Measurements from ENCODE around the gene HMCN2. TPM values are rescaled to one million over a fixed set of nuclear protein-coding genes. Genes with fewer than 3 reads are reported as not detected.

Gene HMCN2
- total RNA-seq, 4 donors from 2014 or later: 9.6 to 21.1 (median 15.5) TPM

DNA sequence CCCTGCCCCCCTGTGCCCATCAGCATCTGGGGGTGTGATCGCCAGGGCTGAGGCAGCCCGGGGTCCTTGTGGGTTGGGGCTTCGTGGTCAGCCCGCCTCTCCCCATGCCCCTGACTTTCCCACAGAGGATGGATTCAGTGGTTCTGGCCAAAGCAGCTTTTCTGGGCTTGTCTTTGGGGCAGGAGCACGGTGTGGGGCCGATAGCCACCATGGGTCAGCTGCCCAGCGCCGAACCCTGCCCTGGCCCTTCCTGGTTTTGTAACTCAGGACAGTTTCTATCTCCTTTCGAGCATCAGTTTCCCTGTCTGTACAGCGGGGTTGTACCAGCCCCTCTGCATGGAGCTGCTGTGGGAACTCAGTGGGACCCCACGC, 77.1 kb downstream of the HMCN2 start:
- Histone ChIP-seq H3K27ac (peak overlapping the region in 1 of 4 donors; percentile 49), H3K27me3 (no peaks in the 10 kb centered on the region), H3K4me3 (no peak overlapping the region), H3K36me3 (peaks cover 0 to 11% of the 10 kb centered on the region in 2 donors), H3K9me3 (no peaks in the 10 kb centered on the region), H3K4me1 (peaks cover 0 to 24% (median 5%) of the 10 kb centered on the region in 3 donors)
- WGBS, 2 donors (ENCODE audit: low coverage in 1 of 2): 90% methylated on average over 2 of the region's 11 CpGs; no CpG with 5 or more reads in 1 of the 2 donors
- TF ChIP-seq POLR2AphosphoS5 (IDR thresholded peaks at IDR 0.05) (no peak), POLR2A (IDR thresholded peaks at IDR 0.05) (no peak), EP300 (IDR thresholded peaks at IDR 0.05) (no peak)
- TF ChIP-seq, protein P1, sequence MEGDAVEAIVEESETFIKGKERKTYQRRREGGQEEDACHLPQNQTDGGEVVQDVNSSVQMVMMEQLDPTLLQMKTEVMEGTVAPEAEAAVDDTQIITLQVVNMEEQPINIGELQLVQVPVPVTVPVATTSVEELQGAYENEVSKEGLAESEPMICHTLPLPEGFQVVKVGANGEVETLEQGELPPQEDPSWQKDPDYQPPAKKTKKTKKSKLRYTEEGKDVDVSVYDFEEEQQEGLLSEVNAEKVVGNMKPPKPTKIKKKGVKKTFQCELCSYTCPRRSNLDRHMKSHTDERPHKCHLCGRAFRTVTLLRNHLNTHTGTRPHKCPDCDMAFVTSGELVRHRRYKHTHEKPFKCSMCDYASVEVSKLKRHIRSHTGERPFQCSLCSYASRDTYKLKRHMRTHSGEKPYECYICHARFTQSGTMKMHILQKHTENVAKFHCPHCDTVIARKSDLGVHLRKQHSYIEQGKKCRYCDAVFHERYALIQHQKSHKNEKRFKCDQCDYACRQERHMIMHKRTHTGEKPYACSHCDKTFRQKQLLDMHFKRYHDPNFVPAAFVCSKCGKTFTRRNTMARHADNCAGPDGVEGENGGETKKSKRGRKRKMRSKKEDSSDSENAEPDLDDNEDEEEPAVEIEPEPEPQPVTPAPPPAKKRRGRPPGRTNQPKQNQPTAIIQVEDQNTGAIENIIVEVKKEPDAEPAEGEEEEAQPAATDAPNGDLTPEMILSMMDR (IDR thresholded peaks at IDR 0.05): no peak
- no peak for ATAC-seq

DNA sequence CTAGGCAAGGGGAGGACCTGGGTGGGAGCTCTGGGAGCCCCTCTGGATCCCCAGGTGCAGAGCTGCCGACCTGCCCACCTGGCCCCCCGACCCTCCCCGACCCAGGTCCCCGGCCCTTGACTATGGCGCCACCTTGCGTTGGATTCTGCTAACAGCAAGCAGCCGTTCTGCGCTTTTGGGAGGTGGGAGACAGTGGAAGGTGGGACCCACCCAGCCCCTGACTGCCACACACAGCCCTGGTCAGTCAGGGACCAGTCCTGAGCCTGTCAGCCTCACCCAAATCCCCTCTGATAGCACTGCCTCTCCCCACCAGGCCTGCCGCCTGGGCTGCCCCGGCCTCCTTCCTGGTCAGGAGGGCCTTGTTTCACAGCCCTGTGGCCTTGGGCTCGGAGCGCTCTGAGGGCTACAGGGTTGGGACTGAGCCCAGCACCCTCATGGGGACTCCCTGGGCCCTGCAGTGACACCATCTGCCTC, 77.9 kb downstream of the HMCN2 start:
- peak; percentile 25 for ATAC-seq
- peak overlapping the region in 1 of 4 donors; percentile 49 for H3K27ac ChIP-seq
- WGBS, 2 donors (ENCODE audit: low coverage in 1 of 2): no CpG with 5 or more reads among the region's 12 CpGs
- peaks cover 0 to 6% of the 10 kb centered on the region in 2 donors for H3K36me3 ChIP-seq
- no peak overlapping the region for H3K4me3 ChIP-seq
- no peak for TF ChIP-seq POLR2AphosphoS5 (IDR thresholded peaks at IDR 0.05)
- TF ChIP-seq EP300 (IDR thresholded peaks at IDR 0.05): no peak
- no peak for TF ChIP-seq POLR2A (IDR thresholded peaks at IDR 0.05)
- TF ChIP-seq, protein P1 (IDR thresholded peaks at IDR 0.05): peak in 3 of 4 experiments; percentile 54 to 95 (median 69)
- H3K9me3 ChIP-seq: no peaks in the 10 kb centered on the region
- H3K4me1 ChIP-seq: peaks cover 0 to 24% (median 5%) of the 10 kb centered on the region in 3 donors
- H3K27me3 ChIP-seq: no peaks in the 10 kb centered on the region

DNA sequence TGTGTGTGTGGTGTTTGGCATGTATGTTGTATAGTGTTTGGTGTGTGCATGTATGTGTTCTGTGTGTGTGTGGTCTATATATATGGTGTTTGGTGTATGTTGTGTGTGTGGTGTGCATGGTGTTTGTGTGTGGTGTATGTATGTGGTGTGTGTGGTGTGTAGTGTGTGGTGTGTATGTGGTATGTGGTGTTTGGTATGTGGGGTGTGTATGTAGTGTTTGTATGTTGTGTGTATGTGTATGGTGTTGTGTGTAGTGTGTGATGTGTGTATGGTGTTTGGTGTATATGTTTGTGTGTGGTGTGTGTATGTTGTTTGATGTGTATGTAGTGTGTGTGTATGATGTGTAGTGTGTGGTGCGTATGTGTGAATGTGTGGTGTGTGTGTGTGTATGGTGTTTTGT, 78.8 kb downstream of the HMCN2 start:
- Histone ChIP-seq H3K4me1 (peaks cover 0 to 24% (median 5%) of the 10 kb centered on the region in 3 donors), H3K9me3 (no peaks in the 10 kb centered on the region), H3K27me3 (no peaks in the 10 kb centered on the region), H3K27ac (no peak overlapping the region), H3K4me3 (no peak overlapping the region), H3K36me3 (peaks cover 0 to 6% of the 10 kb centered on the region in 2 donors)
- TF ChIP-seq POLR2A (IDR thresholded peaks at IDR 0.05) (no peak), POLR2AphosphoS5 (IDR thresholded peaks at IDR 0.05) (no peak), EP300 (IDR thresholded peaks at IDR 0.05) (no peak)
- TF ChIP-seq, protein P1 (IDR thresholded peaks at IDR 0.05): no peak
- no peak for ATAC-seq
- 86 to 92% methylated on average over 1 of the region's 1 CpG for WGBS, 2 donors (ENCODE audit: low coverage in 1 of 2)

DNA sequence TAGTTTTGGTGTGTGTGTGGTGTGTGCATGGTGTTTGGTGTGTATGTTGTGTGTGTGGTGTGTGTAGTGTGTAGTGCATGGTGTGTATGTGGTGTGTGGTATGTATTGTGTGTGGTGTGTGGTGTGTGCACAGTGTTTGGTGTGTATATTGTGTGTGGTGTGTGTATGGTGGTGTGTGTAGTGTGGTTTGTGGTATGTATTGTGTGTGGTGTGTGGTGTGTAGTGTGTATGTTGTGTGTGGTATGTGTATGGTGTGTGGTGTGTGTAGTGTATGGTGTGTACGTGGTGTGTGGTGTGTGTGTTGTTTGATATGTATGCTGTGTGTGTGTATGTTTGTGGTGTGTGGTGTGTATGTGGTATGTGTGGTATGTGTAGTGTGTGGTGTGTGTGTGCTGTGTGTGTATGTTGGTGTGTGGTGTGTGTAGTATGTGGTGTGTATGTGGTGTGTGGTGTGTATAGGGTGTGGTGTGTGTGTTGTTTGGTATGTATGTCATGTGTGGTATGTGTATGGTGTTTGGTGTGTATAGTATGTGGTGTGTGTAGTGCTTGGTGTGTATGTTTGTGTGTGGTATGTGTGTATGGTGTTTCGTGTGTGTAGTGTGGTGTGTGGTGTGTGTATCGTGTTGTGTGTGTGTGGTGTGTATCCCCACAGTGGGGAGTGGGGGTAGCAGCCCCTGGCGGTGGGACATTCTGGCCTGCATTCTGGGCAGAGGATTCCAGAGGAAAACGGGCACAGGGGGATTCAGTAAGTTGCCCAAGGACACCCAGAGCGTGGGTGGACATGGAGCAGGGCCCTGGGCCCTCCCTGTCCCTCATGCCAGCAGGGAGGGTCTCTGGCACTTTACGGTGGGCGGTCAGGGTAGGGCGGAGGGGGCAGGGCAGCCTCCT, 79.7 kb downstream of the HMCN2 start:
- H3K4me1 ChIP-seq: peaks cover 0 to 24% (median 5%) of the 10 kb centered on the region in 3 donors
- H3K36me3 ChIP-seq: peaks cover 0 to 6% of the 10 kb centered on the region in 2 donors
- ATAC-seq: no peak
- TF ChIP-seq, protein P1 (IDR thresholded peaks at IDR 0.05): no peak
- TF ChIP-seq EP300 (IDR thresholded peaks at IDR 0.05): no peak
- TF ChIP-seq POLR2AphosphoS5 (IDR thresholded peaks at IDR 0.05): no peak
- no peak for TF ChIP-seq POLR2A (IDR thresholded peaks at IDR 0.05)
- H3K4me3 ChIP-seq: no peak overlapping the region
- no peaks in the 10 kb centered on the region for H3K27me3 ChIP-seq
- H3K27ac ChIP-seq: no peak overlapping the region
- H3K9me3 ChIP-seq: no peaks in the 10 kb centered on the region
- 81 to 82% methylated on average over 3 to 8 of the region's 9 CpGs for WGBS, 2 donors (ENCODE audit: low coverage in 1 of 2)
